Activated CD8-positive, alpha-beta memory T cell treated with anti-CD3 and anti-CD28 coated beads for 36 hours (primary cell): ENCODE data around the gene ALDH4A1. TPM values are rescaled to one million over a fixed set of nuclear protein-coding genes. Genes with fewer than 3 reads are reported as not detected.

Experiments
- CTCF ChIA-PET: fragments of 350-600 bp; sonication (Branson Sonifier 250); formaldehyde crosslinking; loops from one replicate; lab custom pipeline; 2021; ENCODE audit warnings: antibody characterized with exemption; lab: Charles Lee
- POLR2A ChIA-PET: fragments of 350-600 bp; sonication (Branson Sonifier 250); formaldehyde crosslinking; loops from one replicate; lab custom pipeline; 2021; ENCODE audit warnings: antibody characterized with exemption; lab: Charles Lee
- total RNA-seq, 2 experiments: library from RNA; stranded (reverse); gene quantifications; one replicate each; pipeline ENCODE4 v1.2.3, GENCODE V29; 2021

Gene ALDH4A1
- total RNA-seq, 2 experiments from 2014 or later = 7.9 to 9.0 TPM

DNA sequence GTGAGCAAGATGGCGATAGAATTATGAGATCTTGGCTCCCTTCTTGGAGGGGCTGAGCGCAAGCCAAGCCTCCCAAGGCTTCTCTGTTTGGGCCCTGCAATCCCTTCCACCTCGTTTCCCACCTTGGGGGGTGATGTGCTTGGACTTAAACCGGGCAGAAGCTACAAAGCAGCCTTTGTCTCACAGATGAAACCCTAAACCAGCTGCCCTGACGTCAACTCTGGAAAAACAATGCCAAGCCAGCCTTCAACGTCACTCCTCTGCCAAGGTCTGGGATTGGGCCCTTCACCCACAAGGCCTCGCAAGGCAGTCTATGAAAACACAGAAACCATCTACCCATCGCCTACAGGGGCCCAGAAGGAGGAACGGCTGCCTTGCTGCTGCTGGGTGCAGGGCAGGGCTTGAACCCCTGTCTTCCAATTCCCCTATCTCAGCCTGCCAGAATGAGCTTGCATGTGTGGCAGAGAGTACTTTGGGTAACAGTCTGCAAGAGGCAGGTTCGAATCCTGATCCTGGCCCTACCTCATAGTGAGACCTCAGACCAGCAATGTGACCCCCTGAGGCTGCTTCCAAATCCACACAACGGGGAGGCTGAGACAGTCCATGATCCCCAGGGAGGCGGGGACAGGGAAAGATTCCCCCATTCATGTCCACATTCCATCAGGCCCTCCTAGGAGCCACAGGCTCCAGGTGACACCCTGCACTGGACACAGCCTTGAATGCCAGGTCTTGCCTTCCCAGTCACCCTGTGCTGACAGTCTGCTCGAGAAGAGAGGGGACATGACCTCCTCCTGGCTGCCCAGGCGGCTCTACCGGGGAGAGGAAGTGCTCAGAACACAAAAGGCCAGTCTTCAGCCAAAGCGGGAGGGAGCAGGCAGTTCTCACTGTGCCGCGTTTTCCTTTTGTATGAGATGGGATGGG, 39.1 kb upstream of the ALDH4A1 start:
- CTCF ChIA-PET = interaction anchor here (1.2 to 1.4 kb wide), 2 partner anchors 14 to 28 kb away, joined by 3 to 5 read pairs; no protein-coding TSS in a partner anchor
- POLR2A ChIA-PET = no interaction called here

GRCh38 chr1:18940303-18941020, 38.1 kb upstream of the ALDH4A1 start:
- CTCF ChIA-PET = interaction anchor here (1.8 kb wide), 1 partner anchor 28 kb away, joined by 4 read pairs; no protein-coding TSS in a partner anchor
- POLR2A ChIA-PET = no interaction called here

GRCh38 chr1:18939398-18940302, 37.3 kb upstream of the ALDH4A1 start:
- ChIA-PET POLR2A (no interaction called here), CTCF (interaction anchor here (1.8 kb wide), 1 partner anchor 27 kb away, joined by 4 read pairs; no protein-coding TSS in a partner anchor)

GRCh38 chr1:18938707-18939070, 36.3 kb upstream of the ALDH4A1 start:
- CTCF ChIA-PET = interaction anchor here (2.8 kb wide), 1 partner anchor 12 kb away, joined by 12 read pairs; no protein-coding TSS in a partner anchor
- POLR2A ChIA-PET = no interaction called here

DNA sequence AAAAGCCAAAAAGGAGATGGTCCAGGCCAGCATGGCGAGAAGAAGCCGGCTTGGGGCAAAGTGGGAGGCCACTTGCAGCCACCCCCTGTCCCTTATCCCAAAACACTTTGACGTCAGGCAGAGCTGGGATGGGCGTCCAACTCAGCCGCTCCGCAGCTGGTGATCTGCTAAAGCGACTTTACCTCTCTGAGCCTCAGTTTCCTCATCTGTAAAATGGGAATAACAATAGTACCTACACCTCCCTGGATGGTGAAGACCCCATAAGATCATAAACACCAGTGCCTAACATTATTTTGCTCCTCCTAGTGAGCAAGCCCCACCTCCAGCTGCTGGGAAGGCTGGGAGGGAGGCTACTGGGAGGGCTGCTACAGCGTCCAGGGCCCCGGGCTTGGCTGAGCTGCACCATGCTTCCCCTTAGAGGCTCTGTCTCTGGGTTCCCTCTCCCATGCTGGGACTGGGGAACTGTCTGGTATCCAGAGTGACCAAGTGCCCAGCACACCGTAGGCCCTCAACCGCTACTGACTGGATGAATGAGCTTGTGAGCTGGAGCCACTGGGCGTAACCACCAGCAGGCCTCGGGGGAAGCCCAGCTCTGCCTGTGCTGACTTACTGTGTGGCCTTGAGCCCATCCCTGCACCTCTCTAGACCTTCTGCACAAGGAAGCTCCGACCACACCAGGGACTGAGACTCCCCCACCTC, 35.8 kb upstream of the ALDH4A1 start:
- ChIA-PET CTCF (interaction anchor here (1.1 to 2.8 kb wide), 2 partner anchors 13 to 25 kb away, joined by 4 to 12 read pairs; no protein-coding TSS in a partner anchor), POLR2A (interaction anchor here (0.6 kb wide), 1 partner anchor 14 kb away, joined by 3 read pairs; no protein-coding TSS in a partner anchor)

DNA sequence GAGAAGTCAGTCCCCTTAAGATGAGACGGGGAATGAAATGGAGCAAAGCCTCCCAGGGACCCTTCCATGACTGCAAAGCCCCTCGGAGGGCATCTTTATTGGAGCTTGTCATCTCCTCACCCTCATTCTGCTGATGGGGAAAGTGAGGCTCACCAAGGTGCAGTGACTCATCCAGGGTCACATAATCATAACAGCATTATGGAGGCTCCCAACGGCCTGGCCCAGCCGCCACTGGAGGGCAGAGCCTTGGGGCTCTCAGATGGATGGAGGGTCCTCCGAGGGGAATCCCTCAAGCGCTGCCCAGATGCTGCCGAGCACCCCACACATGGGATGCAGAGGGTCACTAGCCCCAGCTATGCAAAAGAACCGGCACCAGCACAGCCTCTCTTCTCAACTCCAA, 35.2 kb upstream of the ALDH4A1 start:
- POLR2A ChIA-PET = interaction anchor here (0.6 kb wide), 1 partner anchor 14 kb away, joined by 3 read pairs; no protein-coding TSS in a partner anchor
- CTCF ChIA-PET = interaction anchor here (1.1 to 2.8 kb wide), 3 partner anchors 11 to 24 kb away, joined by 4 to 12 read pairs (median 5); no protein-coding TSS in a partner anchor

DNA sequence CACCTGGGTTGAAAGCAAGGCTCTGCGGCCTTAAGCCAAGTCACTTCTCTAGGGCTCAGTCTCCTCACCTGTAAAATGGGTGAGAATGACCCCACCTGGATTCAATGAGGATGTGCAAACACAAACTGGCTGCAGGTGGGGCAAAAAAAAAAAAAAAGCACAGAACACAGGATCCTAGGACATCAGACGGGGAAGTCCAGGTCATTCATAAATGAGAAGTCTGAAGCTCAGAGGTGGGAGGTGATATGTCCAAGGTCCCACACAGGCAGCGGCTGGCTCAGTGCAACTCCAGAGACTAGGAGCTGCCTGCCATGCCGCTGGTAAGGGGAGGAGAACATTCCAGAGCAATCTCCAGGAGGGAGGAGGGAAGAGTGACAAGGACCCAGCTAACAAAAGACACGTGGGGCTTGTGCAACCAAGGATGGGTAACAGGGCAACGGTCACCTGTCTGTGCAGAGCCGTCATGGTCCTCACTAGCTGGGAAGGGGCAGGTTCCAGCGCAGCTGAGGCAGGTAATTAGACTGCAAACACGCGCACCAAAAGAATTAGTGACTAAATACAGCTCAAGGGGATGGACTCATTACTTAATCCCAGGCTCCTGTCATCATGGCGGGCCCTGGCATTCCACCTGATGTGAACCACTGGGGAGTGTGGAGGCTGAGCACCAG, 34.6 kb upstream of the ALDH4A1 start:
- CTCF ChIA-PET = interaction anchor here (1.1 to 2.8 kb wide), 4 partner anchors 10 to 24 kb away, joined by 3 to 12 read pairs (median 4); no protein-coding TSS in a partner anchor

GRCh38 chr1:18936471-18936813, 34.1 kb upstream of the ALDH4A1 start:
- POLR2A ChIA-PET = interaction anchor here (1.2 kb wide), 1 partner anchor 12 kb away, joined by 3 read pairs; no protein-coding TSS in a partner anchor
- CTCF ChIA-PET = interaction anchor here (1.6 to 2.8 kb wide), 2 partner anchors 15 to 23 kb away, joined by 3 to 12 read pairs; no protein-coding TSS in a partner anchor

More for the DNA sequence above, 34.6 kb upstream of the ALDH4A1 start:
- POLR2A ChIA-PET = interaction anchor here (1.2 kb wide), 1 partner anchor 11 kb away, joined by 3 read pairs; no protein-coding TSS in a partner anchor

DNA sequence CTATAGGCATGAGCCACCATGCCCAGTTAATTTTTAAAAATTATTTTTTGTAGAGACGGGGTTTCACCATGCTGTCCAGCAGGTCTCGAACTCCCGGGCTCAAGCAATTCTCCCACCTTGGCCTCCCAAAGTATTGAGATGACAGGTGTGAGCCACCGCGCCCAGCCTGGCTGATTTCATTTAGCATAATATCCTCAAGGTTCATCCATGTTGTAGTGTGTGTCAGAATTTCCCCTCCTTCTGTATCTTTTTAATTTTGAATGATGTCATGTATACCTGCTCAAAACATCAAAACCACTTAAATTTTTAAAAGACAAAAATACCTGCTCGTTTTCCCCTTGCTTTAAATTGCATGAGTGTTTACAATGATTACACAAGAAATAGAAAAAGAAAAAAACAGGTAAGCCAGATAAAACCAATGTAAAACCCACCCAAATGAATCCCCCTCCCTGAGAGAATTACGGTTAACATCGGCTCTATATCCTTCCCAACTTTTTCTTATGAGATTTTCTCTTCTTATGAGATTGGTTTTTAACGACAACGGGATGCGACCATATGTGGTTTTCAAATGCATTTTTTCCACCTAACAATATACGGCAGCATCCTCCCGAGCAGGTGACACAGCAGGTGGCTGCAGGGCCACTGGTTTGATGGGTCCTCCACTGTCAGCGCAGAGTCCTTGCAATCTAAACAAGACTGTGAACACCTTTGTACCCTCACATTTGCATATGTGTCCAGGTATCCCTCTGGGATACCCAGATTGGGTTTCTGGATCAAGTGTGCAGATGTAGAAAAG, 32.0 kb upstream of the ALDH4A1 start:
- CTCF ChIA-PET = interaction anchor here (0.6 kb wide), 1 partner anchor 12 kb away, joined by 4 read pairs; no protein-coding TSS in a partner anchor
- POLR2A ChIA-PET = no interaction called here

DNA sequence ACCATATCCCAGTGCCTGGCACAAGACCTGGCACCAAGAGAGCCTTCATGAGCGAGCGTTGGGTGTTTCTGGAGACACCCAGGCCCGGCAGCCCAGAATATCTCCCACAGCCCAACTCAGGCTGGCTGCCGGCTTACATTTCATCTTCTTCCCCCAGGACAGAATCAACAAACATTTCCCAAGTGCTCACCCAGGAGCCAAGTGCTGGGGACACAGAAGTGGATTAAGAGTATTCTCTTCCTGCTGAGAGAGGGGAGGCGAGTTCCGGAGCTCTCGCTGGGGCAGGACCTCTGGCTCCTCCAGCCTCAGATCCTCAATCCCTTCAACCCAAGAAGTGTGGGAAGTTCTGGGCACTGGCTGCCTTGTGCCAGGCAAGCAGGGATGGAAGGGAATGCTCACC, 30.5 kb upstream of the ALDH4A1 start:
- ChIA-PET CTCF (interaction anchor here (1.0 kb wide), 1 partner anchor 20 kb away, joined by 4 read pairs; no protein-coding TSS in a partner anchor), POLR2A (no interaction called here)

DNA sequence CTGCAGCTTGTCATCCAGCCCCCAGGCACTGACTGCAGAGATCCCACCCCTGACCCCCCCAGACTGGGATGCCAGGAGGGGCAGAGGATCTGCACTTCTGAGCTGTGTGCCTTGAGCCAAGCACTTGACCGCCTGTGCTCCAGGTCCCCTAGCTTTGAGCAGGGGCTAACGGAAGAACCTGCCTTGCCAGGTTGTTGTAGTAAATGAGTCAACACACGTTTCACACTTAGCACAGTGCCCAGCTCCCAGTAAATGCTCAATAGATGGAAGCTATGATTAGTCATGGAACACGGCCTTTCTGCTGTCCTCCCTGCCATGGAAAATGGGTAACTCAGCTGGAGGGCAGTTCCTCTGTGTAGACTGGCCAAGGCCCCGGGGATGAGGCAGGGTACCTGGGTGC, 30.0 kb upstream of the ALDH4A1 start:
- ChIA-PET POLR2A (no interaction called here), CTCF (interaction anchor here (0.6 to 1.0 kb wide), 2 partner anchors 19 to 25 kb away, joined by 3 to 4 read pairs; no protein-coding TSS in a partner anchor)

DNA sequence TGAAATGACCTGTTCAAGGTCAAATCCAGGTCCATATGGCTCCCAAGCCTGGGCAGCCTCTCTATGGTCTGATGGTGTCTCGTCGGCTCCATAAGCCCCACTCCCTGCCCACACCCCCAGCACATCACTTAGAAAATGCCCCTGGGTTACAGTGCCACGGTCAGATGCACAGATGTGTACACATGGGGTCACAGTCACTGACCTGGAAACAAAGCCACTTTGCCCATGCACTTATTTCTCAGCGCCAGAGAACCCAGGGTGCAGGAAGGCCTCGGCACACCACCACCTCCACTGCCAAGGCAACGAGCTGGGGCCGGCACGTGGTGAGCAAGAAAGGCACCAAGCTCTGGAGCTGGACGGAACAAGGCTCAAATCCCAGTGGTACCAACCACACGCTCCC, 29.4 kb upstream of the ALDH4A1 start:
- ChIA-PET CTCF (interaction anchor here (0.6 kb wide), 1 partner anchor 25 kb away, joined by 3 read pairs; no protein-coding TSS in a partner anchor), POLR2A (no interaction called here)

DNA sequence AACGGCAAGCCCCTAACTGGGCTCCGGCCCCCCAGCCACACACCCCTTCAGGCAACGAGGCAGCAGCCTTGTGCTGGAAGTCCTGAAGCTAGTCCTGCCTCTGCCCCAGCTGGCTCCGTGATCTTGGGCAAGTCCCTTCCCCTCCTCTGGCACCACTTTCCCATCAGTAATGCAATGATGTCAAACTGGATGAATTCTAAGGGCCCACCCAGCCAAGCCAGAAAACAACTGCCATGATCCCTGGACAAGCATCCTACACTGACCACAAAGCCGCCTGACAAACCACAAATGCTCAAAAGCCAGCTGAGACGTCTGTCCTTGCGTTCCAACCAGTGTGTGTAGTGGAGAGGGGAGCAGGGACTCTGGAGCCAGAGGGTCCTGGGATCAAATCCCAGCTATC, 27.3 kb upstream of the ALDH4A1 start:
- CTCF ChIA-PET = interaction anchor here (5.2 to 11.1 kb wide), 2 partner anchors 17 to 22 kb away, joined by 28 to 82 read pairs; no protein-coding TSS in a partner anchor
- POLR2A ChIA-PET = interaction anchor here (1.2 to 2.2 kb wide), 2 partner anchors 17 to 27 kb away, joined by 6 read pairs; partner anchors contain the start of gene IFFO2

GRCh38 chr1:18928985-18929384, 26.6 kb upstream of the ALDH4A1 start:
- ChIA-PET POLR2A (interaction anchor here (1.2 to 3.6 kb wide), 4 partner anchors 18 to 28 kb away, joined by 6 to 66 read pairs (median 27); partner anchors contain the start of gene IFFO2), CTCF (interaction anchor here (5.2 to 11.1 kb wide), 2 partner anchors 16 to 23 kb away, joined by 28 to 82 read pairs; no protein-coding TSS in a partner anchor)

- ChIA-PET CTCF (interaction anchor here (1.1 to 11.1 kb wide), 4 partner anchors 14 to 26 kb away, joined by 3 to 82 read pairs (median 20); no protein-coding TSS in a partner anchor), POLR2A (interaction anchor here (1.2 to 3.6 kb wide), 5 partner anchors 13 to 27 kb away, joined by 3 to 66 read pairs (median 13); partner anchors contain the start of gene IFFO2)
Observed at GRCh38 chr1:18928406-18928805, 26.1 kb upstream of the ALDH4A1 start.
